Fibroblast of villous mesenchyme (primary cell): ENCODE results near the gene SFSWAP. TPM values are rescaled to one million over a fixed set of nuclear protein-coding genes. Genes with fewer than 3 reads are reported as not detected.
"Not testable (repeated sequence)": the region's sequence is repeated elsewhere in the genome, so short reads cannot be mapped to it uniquely, and the experiment has no call there.

Experiments used
- DNase-seq: peaks from one replicate; pipeline ENCODE4 v3.0.0-alpha.2; 2010; ENCODE audit warnings: low read depth
- H3K4me3 ChIP-seq: 2 replicates; pipeline ENCODE4 v1.5.1; 2011; ENCODE audit warnings: low read depth, mild to moderate bottlenecking, low read length
- CTCF ChIP-seq: IDR thresholded peaks from 2 replicates; pipeline ENCODE4 v1.5.1; 2012; ENCODE audit warnings: low read depth, mild to moderate bottlenecking, low read length; ENCODE audit not compliant: insufficient read depth
- total RNA-seq: library from RNA; depleted of rRNA; stranded (reverse); fragments of >200 nt; gene quantifications from 2 replicates; pipeline ENCODE4 v1.2.3, GENCODE V29; 2012

Gene SFSWAP
- total RNA-seq, 1 donor, result 28.5 TPM

DNA sequence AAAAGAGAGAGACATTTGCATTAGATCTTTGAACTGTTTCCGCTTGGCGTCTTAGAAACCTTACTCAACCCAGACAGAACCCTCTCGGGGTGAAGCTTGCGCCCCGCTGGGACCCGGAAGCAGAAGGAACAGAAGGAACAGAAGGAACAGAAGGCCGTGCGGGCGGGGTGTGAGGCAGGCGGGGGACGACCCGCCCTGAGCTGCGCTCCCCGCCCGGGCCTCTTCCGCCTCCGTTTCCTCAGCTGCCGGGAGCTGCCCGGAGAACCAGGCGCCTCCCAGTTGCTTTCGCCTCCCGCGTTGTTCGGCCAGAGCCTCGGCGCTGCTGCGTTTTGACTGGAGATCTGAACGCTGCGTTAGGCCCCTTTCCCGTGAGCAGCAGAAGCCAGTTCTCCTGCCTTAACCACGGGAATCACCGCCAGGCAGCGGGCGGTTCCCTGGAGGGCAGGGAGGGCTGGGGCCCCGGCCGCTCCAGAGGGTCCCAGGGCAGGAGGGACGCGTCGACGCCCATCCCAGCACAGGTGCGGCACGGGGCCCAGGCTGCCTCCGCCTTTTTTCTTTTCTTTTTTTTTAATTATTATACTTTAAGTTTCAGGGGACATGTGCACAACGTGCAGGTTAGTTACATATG is 98.0 kb downstream of the SFSWAP start:
- peak; percentile 48 for DNase-seq
- peak overlapping the region; percentile 55 for H3K4me3 ChIP-seq
- TF ChIP-seq CTCF, result no peak

DNA sequence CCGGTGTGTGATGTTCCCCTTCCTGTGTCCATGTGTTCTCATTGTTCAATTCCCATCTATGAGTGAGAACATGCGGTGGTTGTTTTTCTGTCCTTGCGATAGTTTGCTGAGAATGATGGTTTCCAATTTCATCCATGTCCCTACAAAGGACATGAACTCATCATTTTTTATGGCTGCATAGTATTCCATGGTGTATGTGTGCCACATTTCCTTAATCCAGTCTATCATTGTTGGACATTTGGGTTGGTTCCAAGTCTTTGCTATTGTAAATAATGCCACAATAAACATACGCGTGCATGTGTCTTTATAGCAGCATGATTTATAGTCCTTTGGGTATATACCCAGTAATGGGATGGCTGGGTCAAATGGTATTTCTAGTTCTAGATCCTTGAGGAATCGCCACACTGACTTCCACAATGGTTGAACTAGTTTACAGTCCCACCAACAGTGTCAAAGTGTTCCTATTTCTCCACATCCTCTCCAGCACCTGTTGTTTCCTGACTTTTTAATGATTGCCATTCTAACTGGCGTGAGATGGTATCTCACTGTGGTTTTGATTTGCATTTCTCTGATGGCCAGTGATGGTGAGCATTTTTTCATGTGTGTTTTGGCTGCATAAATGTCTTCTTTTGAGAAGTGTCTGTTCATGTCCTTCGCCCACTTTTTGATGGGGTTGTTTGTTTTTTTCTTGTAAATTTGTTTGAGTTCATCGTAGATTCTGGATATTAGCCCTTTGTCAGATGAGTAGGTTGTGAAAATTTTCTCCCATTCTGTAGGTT is 98.8 kb downstream of the SFSWAP start:
- not testable (repeated sequence) for H3K4me3 ChIP-seq, DNase-seq

DNA sequence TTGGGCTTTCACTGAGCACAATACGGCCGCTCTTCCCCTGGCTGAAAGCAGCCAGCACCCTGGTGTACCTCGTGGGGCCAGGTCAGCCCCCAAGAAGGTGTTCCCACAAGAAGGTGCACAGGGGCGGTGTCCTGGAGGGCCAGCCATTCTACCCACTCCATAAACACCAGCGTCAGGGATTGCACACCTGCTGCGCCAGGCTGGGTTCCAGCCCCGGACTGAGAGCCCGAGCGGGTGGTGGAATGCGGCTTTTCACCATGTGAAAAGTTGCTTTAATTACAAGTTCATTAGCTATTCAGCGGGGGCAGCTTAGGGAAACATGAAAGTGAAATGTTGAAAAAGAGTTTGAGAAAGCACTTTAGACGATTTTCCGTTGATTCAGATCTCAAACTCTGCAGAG is 99.8 kb downstream of the SFSWAP start:
- no peak for TF ChIP-seq CTCF
- no peak overlapping the region for H3K4me3 ChIP-seq
- DNase-seq, result no peak

DNA sequence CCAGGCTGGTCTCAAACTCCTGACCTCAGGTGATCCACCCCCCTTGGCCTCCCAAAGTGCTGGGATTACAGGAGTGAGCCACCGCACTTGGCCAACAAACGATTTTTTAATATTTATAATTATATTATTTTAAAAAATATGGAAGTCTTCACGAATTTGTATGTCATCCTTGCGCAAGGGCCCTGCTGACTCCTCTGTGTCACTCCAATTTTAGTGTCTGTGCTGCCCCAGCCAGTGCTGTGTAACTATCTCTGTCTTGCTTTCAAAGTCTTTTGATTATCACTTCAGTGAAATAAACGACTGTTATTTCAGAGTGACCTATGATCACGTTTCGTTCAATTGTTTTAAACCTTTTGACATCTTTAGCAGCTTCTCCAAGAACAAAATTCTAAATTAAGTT is 104.2 kb downstream of the SFSWAP start:
- H3K4me3 ChIP-seq, result no peak overlapping the region
- DNase-seq, result no peak
- TF ChIP-seq CTCF, result no peak

DNA sequence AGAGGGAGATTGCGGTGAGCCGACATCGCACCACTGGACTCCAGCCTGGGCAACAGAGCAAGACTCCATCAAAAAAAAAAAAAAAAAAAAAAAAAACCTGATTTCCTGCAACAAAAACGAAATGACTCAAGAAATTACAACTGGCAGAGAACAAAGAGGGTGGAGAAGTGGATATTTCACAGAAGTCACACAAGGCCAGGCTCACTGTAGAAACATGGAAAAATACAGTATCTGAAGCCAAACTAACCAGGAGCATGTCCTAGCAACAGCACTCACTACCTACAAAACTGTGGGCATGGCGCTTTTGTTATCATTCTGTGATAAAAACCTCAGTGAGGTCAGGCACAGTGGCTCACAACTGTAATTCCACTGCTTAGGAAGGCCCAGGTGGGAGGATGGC is 105.6 kb downstream of the SFSWAP start:
- DNase-seq, result no peak

GRCh38 chr12:131817241-131817640 is 106.4 kb downstream of the SFSWAP start:
- TF ChIP-seq CTCF, result no peak
- no peak overlapping the region for H3K4me3 ChIP-seq
- DNase-seq, result no peak

More for the DNA sequence above, 105.6 kb downstream of the SFSWAP start:
- TF ChIP-seq CTCF, result no peak
- H3K4me3 ChIP-seq, result no peak overlapping the region

GRCh38 chr12:131818821-131819585 is 108.1 kb downstream of the SFSWAP start:
- peak; percentile 13 for DNase-seq
- no peak overlapping the region for H3K4me3 ChIP-seq
- TF ChIP-seq CTCF, result no peak
